ENCODE results near the gene HTT-AS.

Gene HTT-AS

GRCh38 chr4:3047464-3048286 is 26.7 kb downstream of the HTT-AS start:
- DNase-seq (ENCODE audit: low read depth, low spot score), result no peak
- ChIA-PET CTCF (interaction anchor here (0.8 to 1.9 kb wide), 13 partner anchors 10 to 297 kb away, joined by 3 to 13 read pairs (median 4); no protein-coding TSS in a partner anchor), POLR2A (interaction anchor here (0.6 kb wide), 1 partner anchor 14 kb away, joined by 3 read pairs; no protein-coding TSS in a partner anchor)
- peak; percentile 87 for TF ChIP-seq CTCF (IDR thresholded peaks at IDR 0.05; ENCODE audit: insufficient read depth, low read length, missing control alignments)
- no peak overlapping the region for H3K4me3 ChIP-seq (ENCODE audit: low read depth, low read length)

- POLR2A ChIA-PET, result interaction anchor here (0.6 kb wide), 1 partner anchor 15 kb away, joined by 3 read pairs; no protein-coding TSS in a partner anchor
Observed at GRCh38 chr4:3046623-3047022, 27.7 kb downstream of the HTT-AS start.

GRCh38 chr4:3046162-3046561 is 28.2 kb downstream of the HTT-AS start:
- CTCF ChIA-PET, result interaction anchor here (0.9 to 5.4 kb wide), 9 partner anchors 9 to 90 kb away, joined by 3 to 31 read pairs (median 4); no protein-coding TSS in a partner anchor
- DNase-seq (ENCODE audit: low read depth, low spot score), result no peak
- TF ChIP-seq CTCF (IDR thresholded peaks at IDR 0.05; ENCODE audit: insufficient read depth, low read length, missing control alignments), result no peak
- no peak overlapping the region for H3K4me3 ChIP-seq (ENCODE audit: low read depth, low read length)
- POLR2A ChIA-PET, result no interaction called here

More at GRCh38 chr4:3046623-3047022, 27.7 kb downstream of the HTT-AS start:
- H3K4me3 ChIP-seq (ENCODE audit: low read depth, low read length), result no peak overlapping the region
- CTCF ChIA-PET, result interaction anchor here (0.9 to 1.9 kb wide), 10 partner anchors 9 to 296 kb away, joined by 3 to 13 read pairs (median 4); no protein-coding TSS in a partner anchor
- no peak for DNase-seq (ENCODE audit: low read depth, low spot score)
- no peak for TF ChIP-seq CTCF (IDR thresholded peaks at IDR 0.05; ENCODE audit: insufficient read depth, low read length, missing control alignments)

GRCh38 chr4:3044870-3045819 is 29.2 kb downstream of the HTT-AS start:
- ChIA-PET CTCF (interaction anchor here (0.9 to 5.4 kb wide), 6 partner anchors 8 to 75 kb away, joined by 3 to 31 read pairs (median 4); no protein-coding TSS in a partner anchor), POLR2A (no interaction called here)
- TF ChIP-seq CTCF (IDR thresholded peaks at IDR 0.05; ENCODE audit: insufficient read depth, low read length, missing control alignments), result no peak

GRCh38 chr4:3043282-3044020 is 30.9 kb downstream of the HTT-AS start:
- no peak overlapping the region for H3K4me3 ChIP-seq (ENCODE audit: low read depth, low read length)
- CTCF ChIA-PET, result interaction anchor here (1.9 to 5.4 kb wide), 4 partner anchors 8 to 279 kb away, joined by 5 to 31 read pairs (median 8); no protein-coding TSS in a partner anchor
- POLR2A ChIA-PET, result no interaction called here

More at GRCh38 chr4:3044870-3045819, 29.2 kb downstream of the HTT-AS start:
- DNase-seq (ENCODE audit: low read depth, low spot score), result peak; percentile 36
- no peak overlapping the region for H3K4me3 ChIP-seq (ENCODE audit: low read depth, low read length)

More at GRCh38 chr4:3043282-3044020, 30.9 kb downstream of the HTT-AS start:
- no peak for TF ChIP-seq CTCF (IDR thresholded peaks at IDR 0.05; ENCODE audit: insufficient read depth, low read length, missing control alignments)
- no peak for DNase-seq (ENCODE audit: low read depth, low spot score)

Measured in AG04449 (cell line).